HEK293 (cell line): ENCODE results near the gene CDK2AP2.

ENCODE experiments used
- CTCF ChIA-PET: fragments of 350-600 bp; formaldehyde crosslinking; extraction: SDS; loops from one replicate; lab custom pipeline; 2021; ENCODE audit warnings: antibody characterized with exemption; lab: Yijun Ruan, JAX
- POLR2A ChIA-PET: fragments of 300-600 bp; formaldehyde crosslinking; extraction: SDS; loops from one replicate; lab custom pipeline; 2020; ENCODE audit warnings: antibody characterized with exemption, inconsistent platforms; lab: Yijun Ruan, JAX
- H3K27ac ChIP-seq: fragments of 200-500 bp; sonication (Bioruptor generic); 2 replicates; pipeline ENCODE4 v1.5.1; 2014; ENCODE audit warnings: low read depth, low read length, control low read depth, inconsistent platforms; ENCODE audit errors: extremely low read depth
- H3K36me3 ChIP-seq, 2 experiments: fragments of 200-500 bp in 1 of 2; sonication (Bioruptor generic) in 1 of 2; 1 replicate in 1 of 2; 2 replicates in 1 of 2; pipeline ENCODE4 v1.5.1; 2014 to 2017; ENCODE audit warnings: inconsistent platforms in 2 of 2, low read length in 2 of 2; ENCODE audit not compliant: control insufficient read depth in 2 of 2, insufficient read depth in 1 of 2
- H3K4me1 ChIP-seq: fragments of 200-500 bp; sonication (Bioruptor generic); 2 replicates; pipeline ENCODE4 v1.5.1; 2014; ENCODE audit warnings: mild to moderate bottlenecking, low read length, inconsistent platforms; ENCODE audit not compliant: control insufficient read depth, insufficient read depth
- H3K4me3 ChIP-seq: 2 replicates; pipeline ENCODE4 v1.5.1; 2011; ENCODE audit warnings: low read depth, mild to moderate bottlenecking, control low read depth, low read length, moderate library complexity
- H3K9me3 ChIP-seq: fragments of 200-500 bp; sonication (Bioruptor generic); 2 replicates; pipeline ENCODE4 v1.5.1; 2014; ENCODE audit warnings: low read depth, low read length, inconsistent platforms; ENCODE audit not compliant: control insufficient read depth, insufficient read depth
- AEBP2 ChIP-seq: fragments of 450-650 bp; formaldehyde crosslinking; IDR thresholded peaks from 2 replicates; pipeline ENCODE4 v1.5.1; 2016; ENCODE audit warnings: missing biosample characterization, missing genetic modification characterization, borderline replicate concordance
- EGR2 ChIP-seq: fragments of 450-650 bp; formaldehyde crosslinking; IDR thresholded peaks from 2 replicates; pipeline ENCODE4 v1.5.1; 2016; ENCODE audit warnings: low read depth, missing biosample characterization, missing genetic modification characterization
- SP2 ChIP-seq: fragments of 450-650 bp; formaldehyde crosslinking; IDR thresholded peaks from 2 replicates; pipeline ENCODE4 v1.5.1; 2016; ENCODE audit warnings: missing biosample characterization, missing genetic modification characterization
- TCF7L2 ChIP-seq: IDR thresholded peaks from 2 replicates; pipeline ENCODE4 v1.6.1; 2011; ENCODE audit warnings: low read depth, mild to moderate bottlenecking, inconsistent platforms, low read length, moderate library complexity, borderline replicate concordance
- ZBTB44 ChIP-seq: fragments of 450-650 bp; IDR thresholded peaks from 2 replicates; pipeline ENCODE4 v1.5.1; 2018; ENCODE audit warnings: missing biosample characterization, mild to moderate bottlenecking, missing genetic modification characterization
- ZNF223 ChIP-seq: fragments of 450-650 bp; formaldehyde crosslinking; IDR thresholded peaks from 2 replicates; pipeline ENCODE4 v1.5.1; 2016; ENCODE audit warnings: missing biosample characterization, missing genetic modification characterization
- ZNF24 ChIP-seq: fragments of 450-650 bp; formaldehyde crosslinking; IDR thresholded peaks from 2 replicates; pipeline ENCODE4 v1.5.1; 2016; ENCODE audit warnings: missing biosample characterization, missing genetic modification characterization
- ZNF302 ChIP-seq: fragments of 450-650 bp; formaldehyde crosslinking; IDR thresholded peaks from 2 replicates; pipeline ENCODE4 v1.5.1; 2016; ENCODE audit warnings: missing biosample characterization, missing genetic modification characterization, low read depth
- ZNF354C ChIP-seq: fragments of 450-650 bp; formaldehyde crosslinking; IDR thresholded peaks from 2 replicates; pipeline ENCODE4 v1.5.1; 2016; ENCODE audit warnings: missing biosample characterization, missing genetic modification characterization, low read depth, borderline replicate concordance
- ZNF362 ChIP-seq: fragments of 450-650 bp; formaldehyde crosslinking; IDR thresholded peaks from 2 replicates; pipeline ENCODE4 v1.5.1; 2016; ENCODE audit warnings: missing biosample characterization, missing genetic modification characterization
- ZNF37A ChIP-seq: fragments of 450-650 bp; IDR thresholded peaks from 2 replicates; pipeline ENCODE4 v1.5.1; 2018; ENCODE audit warnings: missing biosample characterization, missing genetic modification characterization
- ZNF394 ChIP-seq: fragments of 450-650 bp; formaldehyde crosslinking; IDR thresholded peaks from 2 replicates; pipeline ENCODE4 v1.5.1; 2016; ENCODE audit warnings: missing biosample characterization, missing genetic modification characterization, mild to moderate bottlenecking, moderate library complexity, borderline replicate concordance
- ZNF518A ChIP-seq: fragments of 450-650 bp; formaldehyde crosslinking; conservative IDR thresholded peaks from 2 replicates; pipeline ENCODE4 v1.5.1; 2016; ENCODE audit warnings: low read depth, missing biosample characterization, missing genetic modification characterization
- ZNF549 ChIP-seq: fragments of 450-650 bp; IDR thresholded peaks from 2 replicates; pipeline ENCODE4 v1.5.1; 2018; ENCODE audit warnings: missing biosample characterization, missing genetic modification characterization, mild to moderate bottlenecking, inconsistent platforms, moderate library complexity
- ZNF558 ChIP-seq: fragments of 450-650 bp; formaldehyde crosslinking; IDR thresholded peaks from 2 replicates; pipeline ENCODE4 v1.5.1; 2016; ENCODE audit warnings: missing biosample characterization, missing genetic modification characterization
- ZNF610 ChIP-seq: fragments of 450-650 bp; formaldehyde crosslinking; IDR thresholded peaks from 2 replicates; pipeline ENCODE4 v1.5.1; 2016; ENCODE audit warnings: missing biosample characterization, missing genetic modification characterization, borderline replicate concordance
- ZNF692 ChIP-seq: fragments of 450-650 bp; formaldehyde crosslinking; IDR thresholded peaks from 2 replicates; pipeline ENCODE4 v1.5.1; 2016; ENCODE audit warnings: missing biosample characterization, missing genetic modification characterization
- ZNF843 ChIP-seq: fragments of 450-650 bp; formaldehyde crosslinking; IDR thresholded peaks from 2 replicates; pipeline ENCODE4 v1.5.1; 2016; ENCODE audit warnings: missing biosample characterization, missing genetic modification characterization
- TF ChIP-seq, protein P1 (sequence below): fragments of 450-650 bp; formaldehyde crosslinking; IDR thresholded peaks from 2 replicates; pipeline ENCODE4 v1.5.1; 2016; ENCODE audit warnings: missing biosample characterization, missing genetic modification characterization
- TF ChIP-seq, protein P2 (sequence below): fragments of 450-650 bp; IDR thresholded peaks from 2 replicates; pipeline ENCODE4 v1.5.1; 2018; ENCODE audit warnings: missing biosample characterization, missing genetic modification characterization

The CDK2AP2 gene

DNA sequence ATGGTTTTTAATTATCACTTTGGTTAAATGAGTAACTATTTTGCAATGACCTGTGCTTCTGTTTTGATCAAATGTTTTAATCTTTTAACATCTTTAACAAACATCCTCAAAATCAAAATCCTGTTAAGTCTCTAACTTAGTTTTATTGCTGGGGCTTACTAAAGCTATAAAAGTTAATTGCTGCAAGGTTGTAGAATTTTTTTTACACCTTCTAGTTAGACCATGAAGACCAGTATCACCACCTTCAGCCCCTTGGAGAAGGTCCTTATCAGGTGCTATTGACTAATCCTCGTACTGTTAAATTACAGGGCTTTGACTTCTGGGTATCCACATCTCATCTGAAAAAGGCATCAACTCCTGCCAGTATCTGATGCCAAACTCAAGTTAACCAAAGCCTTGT, 27.6 kb upstream of the CDK2AP2 start:
- CTCF ChIA-PET, result no interaction called here
- H3K36me3 ChIP-seq, result no peaks in the 10 kb centered on the region
- H3K27ac ChIP-seq, result no peak overlapping the region
- no peaks in the 10 kb centered on the region for H3K4me1 ChIP-seq
- POLR2A ChIA-PET, result no interaction called here
- TF ChIP-seq, protein P1, sequence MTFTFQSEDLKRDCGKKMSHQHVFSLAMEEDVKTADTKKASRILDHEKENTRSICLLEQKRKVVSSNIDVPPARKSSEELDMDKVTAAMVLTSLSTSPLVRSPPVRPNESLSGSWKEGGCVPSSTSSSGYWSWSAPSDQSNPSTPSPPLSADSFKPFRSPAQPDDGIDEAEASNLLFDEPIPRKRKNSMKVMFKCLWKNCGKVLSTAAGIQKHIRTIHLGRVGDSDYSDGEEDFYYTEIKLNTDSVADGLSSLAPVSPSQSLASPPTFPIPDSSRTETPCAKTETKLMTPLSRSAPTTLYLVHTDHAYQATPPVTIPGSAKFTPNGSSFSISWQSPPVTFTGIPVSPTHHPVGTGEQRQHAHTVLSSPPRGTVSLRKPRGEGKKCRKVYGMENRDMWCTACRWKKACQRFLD (tag by site-specific recombination), result no peak
- TF ChIP-seq TCF7L2 (no peak), SP2 (no peak)
- TF ChIP-seq, all 188 proteins: peak for 0
- no peak overlapping the region for H3K4me3 ChIP-seq
- H3K9me3 ChIP-seq, result no peaks in the 10 kb centered on the region

DNA sequence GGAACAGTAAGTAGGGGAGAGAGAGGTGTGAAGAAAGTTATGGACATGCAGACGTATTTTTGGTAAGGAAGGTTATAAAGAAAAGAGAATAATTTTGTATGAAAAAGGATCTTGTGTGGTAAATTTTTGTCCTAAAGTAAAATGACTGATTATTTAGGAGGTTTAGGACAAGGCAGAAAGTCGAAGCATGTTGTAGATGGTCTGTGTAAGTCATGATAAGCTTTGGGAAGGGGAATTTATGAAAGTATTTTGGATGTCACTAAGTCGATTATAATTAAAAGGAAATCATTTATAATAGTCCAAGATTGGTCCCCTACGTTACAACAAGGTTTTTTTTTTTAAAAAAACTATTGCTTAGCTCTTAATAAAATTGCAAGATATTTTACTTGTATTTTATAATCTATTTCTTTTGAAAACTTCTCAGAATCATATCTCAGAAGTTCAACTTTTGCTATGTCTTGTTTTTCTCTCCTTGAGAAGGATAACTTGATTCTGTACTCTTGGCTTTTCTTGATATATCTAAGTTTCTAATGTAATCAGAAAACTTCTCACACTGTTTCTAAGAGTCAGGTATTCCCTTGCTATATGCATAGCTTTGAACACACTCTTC, 26.2 kb upstream of the CDK2AP2 start:
- no peak overlapping the region for H3K4me3 ChIP-seq
- no peaks in the 10 kb centered on the region for H3K36me3 ChIP-seq
- ChIA-PET CTCF (no interaction called here), POLR2A (no interaction called here)
- H3K27ac ChIP-seq, result no peak overlapping the region
- no peaks in the 10 kb centered on the region for H3K9me3 ChIP-seq
- H3K4me1 ChIP-seq, result no peaks in the 10 kb centered on the region
- no peak for TF ChIP-seq ZNF843
- TF ChIP-seq ZNF610 (tag by site-specific recombination), result peak; percentile 58; the same call in 1 of the 2 replicates
- TF ChIP-seq ZNF223 (tag by site-specific recombination), result no peak
- no peak for TF ChIP-seq ZNF394 (tag by site-specific recombination)
- TF ChIP-seq ZNF362 (tag by site-specific recombination), result no peak
- no peak for TF ChIP-seq ZNF302
- TF ChIP-seq ZNF692, result no peak
- peak; percentile 54; the same call in 1 of the 2 replicates for TF ChIP-seq ZNF518A
- no peak for TF ChIP-seq ZNF558 (tag by site-specific recombination)
- peak; percentile 42; the same call in 1 of the 2 replicates for TF ChIP-seq ZNF549
- TF ChIP-seq AEBP2 (tag by site-specific recombination), result no peak
- no peak for TF ChIP-seq ZBTB44 (tag by site-specific recombination)
- TF ChIP-seq ZNF37A (tag by site-specific recombination), result peak; percentile 43; the same call in 1 of the 2 replicates
- TF ChIP-seq ZNF354C, result no peak
- no peak for TF ChIP-seq ZNF24
- TF ChIP-seq EGR2 (tag by site-specific recombination), result no peak
- TF ChIP-seq, protein P2, sequence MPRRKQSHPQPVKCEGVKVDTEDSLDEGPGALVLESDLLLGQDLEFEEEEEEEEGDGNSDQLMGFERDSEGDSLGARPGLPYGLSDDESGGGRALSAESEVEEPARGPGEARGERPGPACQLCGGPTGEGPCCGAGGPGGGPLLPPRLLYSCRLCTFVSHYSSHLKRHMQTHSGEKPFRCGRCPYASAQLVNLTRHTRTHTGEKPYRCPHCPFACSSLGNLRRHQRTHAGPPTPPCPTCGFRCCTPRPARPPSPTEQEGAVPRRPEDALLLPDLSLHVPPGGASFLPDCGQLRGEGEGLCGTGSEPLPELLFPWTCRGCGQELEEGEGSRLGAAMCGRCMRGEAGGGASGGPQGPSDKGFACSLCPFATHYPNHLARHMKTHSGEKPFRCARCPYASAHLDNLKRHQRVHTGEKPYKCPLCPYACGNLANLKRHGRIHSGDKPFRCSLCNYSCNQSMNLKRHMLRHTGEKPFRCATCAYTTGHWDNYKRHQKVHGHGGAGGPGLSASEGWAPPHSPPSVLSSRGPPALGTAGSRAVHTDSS (tag by site-specific recombination), result no peak
